Naive B cell (primary cell): ENCODE measurements around the gene PARG. TPM values are rescaled to one million over a fixed set of nuclear protein-coding genes. Genes with fewer than 3 reads are reported as not detected.
"Not testable (repeated sequence)": the region's sequence is repeated elsewhere in the genome, so short reads cannot be mapped to it uniquely, and the experiment has no call there.

ENCODE experiments used
- ATAC-seq, 2 donors: fragments of 150-1000 bp; cut with Tn5 transposase; 2 replicates each; pipeline ENCODE4 v1.10.0; 2021; ENCODE audit warnings: low read depth in 2 of 2, mild to moderate bottlenecking in 2 of 2, moderate library complexity in 2 of 2
- DNase-seq: peaks from one replicate; pipeline ENCODE4 v3.0.0; 2022
- H3K27ac Mint-ChIP-seq, 6 donors: one replicate each; pipeline ENCODE4 v1.8.0; 2020 to 2022; ENCODE audit warnings: mild to moderate bottlenecking in 6 of 6, mixed read lengths in 6 of 6, moderate library complexity in 5 of 6, inconsistent platforms in 2 of 6
- H3K27me3 Mint-ChIP-seq, 3 donors: one replicate each; pipeline ENCODE4 v1.8.0; 2021 to 2022; ENCODE audit warnings: mixed read lengths in 3 of 3, mild to moderate bottlenecking in 1 of 3
- H3K36me3 Mint-ChIP-seq, 2 donors: one replicate each; pipeline ENCODE4 v1.8.0; 2020 to 2022; ENCODE audit warnings: mixed read lengths in 2 of 2, inconsistent platforms in 1 of 2, mild to moderate bottlenecking in 1 of 2
- H3K4me1 Mint-ChIP-seq, 3 donors: one replicate each; pipeline ENCODE4 v1.8.0; 2020 to 2022; ENCODE audit warnings: mixed read lengths in 3 of 3, inconsistent platforms in 1 of 3, mild to moderate bottlenecking in 1 of 3, moderate library complexity in 1 of 3
- H3K4me3 Mint-ChIP-seq, 8 donors: one replicate each; pipeline ENCODE4 v1.8.0; 2020 to 2022; ENCODE audit warnings: mild to moderate bottlenecking in 8 of 8, mixed read lengths in 8 of 8, moderate library complexity in 8 of 8, inconsistent platforms in 2 of 8
- H3K9me3 Mint-ChIP-seq, 7 donors: one replicate each; pipeline ENCODE4 v1.8.0; 2020 to 2022; ENCODE audit warnings: mixed read lengths in 7 of 7, mild to moderate bottlenecking in 5 of 7, inconsistent platforms in 2 of 7, moderate library complexity in 1 of 7
- polyA plus RNA-seq, 6 donors: library from polyadenylated mRNA; unstranded; fragments of 300-500 nt; fragmentation: Illumina TruSeq; gene quantifications; one replicate each; pipeline ENCODE4 v1.2.3, GENCODE V29; 2021; ENCODE audit warnings: low read depth in 6 of 6

PARG gene
- 10 to 100 TPM in 3 of 6 donors, 1 to 10 TPM in 3; 4.3 to 18.9 (median 10.8) TPM for polyA plus RNA-seq

DNA sequence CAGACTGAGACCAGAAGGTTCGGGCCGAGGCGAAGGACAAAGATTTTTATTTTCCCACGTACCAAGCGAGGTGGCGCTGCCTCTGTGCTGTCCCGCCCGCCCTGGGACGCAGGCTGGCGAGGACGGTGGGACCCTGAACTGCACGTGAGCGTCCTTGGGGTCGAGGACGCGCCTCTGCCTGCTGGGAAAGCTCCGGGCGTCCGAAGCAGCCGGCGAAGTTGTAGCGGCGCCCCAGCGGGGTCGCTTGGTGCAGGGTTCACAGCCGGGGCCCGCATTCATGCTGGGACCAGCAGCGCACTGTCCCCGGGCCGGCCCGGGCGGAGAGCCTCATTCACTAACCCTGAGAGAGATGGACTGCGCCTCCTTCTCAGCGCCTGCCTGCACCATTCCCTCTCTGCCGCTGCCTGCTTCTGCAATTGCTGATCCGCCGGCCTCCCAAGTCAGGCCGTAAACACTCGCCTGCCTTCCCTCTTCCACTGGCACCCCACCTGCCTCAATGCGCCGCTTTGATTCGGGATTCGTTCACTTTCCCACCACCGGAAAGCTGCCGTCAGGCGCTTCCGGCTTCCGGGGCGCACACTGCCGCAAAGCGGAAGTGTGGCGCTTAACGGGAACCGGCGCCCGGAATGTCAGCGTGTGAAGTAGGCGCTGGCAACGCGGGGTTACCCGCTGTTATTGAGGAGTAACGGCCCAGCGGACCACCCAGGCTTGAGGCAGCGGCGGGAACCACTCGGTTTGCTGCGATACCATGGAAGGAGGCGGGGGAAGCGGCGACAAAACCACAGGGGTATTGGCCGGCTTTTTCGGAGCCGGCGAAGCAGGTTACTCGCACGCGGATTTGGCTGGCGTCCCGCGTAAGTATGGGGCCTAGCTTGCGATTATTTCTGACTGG lies at the start of gene PARG, which contains the start of gene TIMM23B:
TSS of gene PARG (minus strand) at position 581 of the 892 bp plus-strand sequence. CDS start at position 279, 302 bp downstream.
TSS of gene TIMM23B (plus strand) at position 607 of the 892 bp plus-strand sequence. CDS start at position 749, 142 bp downstream.
- H3K27me3 Mint-ChIP-seq, H3K36me3 Mint-ChIP-seq, H3K9me3 Mint-ChIP-seq: not testable (repeated sequence)
- ATAC-seq (peak; percentile 87 to 89), DNase-seq (peak; percentile 84)
- Mint-ChIP-seq H3K27ac (peak within 1 kb of the TSS; percentile 92 to 98 (median 94)), H3K4me3 (peak within 1 kb of the TSS; percentile 99 to 100 (median 100)), H3K4me1 (peaks cover 23 to 37% (median 31%) of the 10 kb centered on the region in 3 donors)

DNA sequence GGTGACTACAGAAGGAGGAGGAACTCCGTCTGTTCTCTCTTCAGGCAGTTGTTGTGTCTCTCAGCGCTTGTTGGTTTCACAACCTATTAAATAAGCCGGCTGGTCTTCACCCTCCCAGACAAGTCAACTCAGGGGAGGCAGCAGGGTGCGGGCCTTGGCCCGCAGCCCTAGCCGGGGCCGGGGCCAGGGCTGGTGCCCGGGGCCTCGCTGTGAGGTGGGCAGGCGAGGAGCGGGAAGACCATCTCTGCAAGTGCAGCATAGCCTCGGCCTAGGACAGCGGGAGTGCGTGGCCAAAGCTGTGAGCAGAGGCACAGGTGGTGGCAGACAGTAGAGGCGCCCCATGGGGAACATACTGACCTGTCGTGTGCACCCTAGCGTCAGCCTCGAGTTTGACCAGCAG lies 46.5 kb upstream of the PARG start, which contains the start of gene AGAP6:
TSS of gene AGAP6 (plus strand) at position 31 of the 400 bp plus-strand sequence. CDS start at position 341, 310 bp downstream.
- ATAC-seq, H3K27me3 Mint-ChIP-seq, H3K36me3 Mint-ChIP-seq, H3K4me3 Mint-ChIP-seq, DNase-seq, H3K4me1 Mint-ChIP-seq, H3K9me3 Mint-ChIP-seq: not testable (repeated sequence)
- peak within 1 kb of the TSS in 1 of 6 donors; percentile 54 for H3K27ac Mint-ChIP-seq

DNA sequence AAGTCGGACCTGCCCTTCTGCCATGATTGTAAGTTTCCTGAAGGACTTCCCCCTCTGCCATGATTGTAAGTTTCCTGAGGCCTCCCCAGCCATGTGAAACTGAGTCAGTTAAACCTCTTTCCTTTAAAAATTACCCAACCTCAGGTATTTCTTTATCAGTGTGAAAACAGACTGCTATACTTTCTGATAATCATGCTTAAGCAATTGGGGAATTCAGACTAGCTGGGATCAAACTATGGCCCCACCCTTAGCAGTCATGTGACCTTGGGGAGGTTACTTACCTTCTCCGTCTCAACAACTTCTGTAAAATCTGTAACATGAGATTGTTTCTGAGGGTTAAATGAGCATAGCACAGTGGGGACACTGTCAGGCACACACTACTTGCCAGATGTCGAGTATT lies 45.4 kb upstream of the PARG start:
- not testable (repeated sequence) for DNase-seq, H3K4me3 Mint-ChIP-seq, H3K9me3 Mint-ChIP-seq

DNA sequence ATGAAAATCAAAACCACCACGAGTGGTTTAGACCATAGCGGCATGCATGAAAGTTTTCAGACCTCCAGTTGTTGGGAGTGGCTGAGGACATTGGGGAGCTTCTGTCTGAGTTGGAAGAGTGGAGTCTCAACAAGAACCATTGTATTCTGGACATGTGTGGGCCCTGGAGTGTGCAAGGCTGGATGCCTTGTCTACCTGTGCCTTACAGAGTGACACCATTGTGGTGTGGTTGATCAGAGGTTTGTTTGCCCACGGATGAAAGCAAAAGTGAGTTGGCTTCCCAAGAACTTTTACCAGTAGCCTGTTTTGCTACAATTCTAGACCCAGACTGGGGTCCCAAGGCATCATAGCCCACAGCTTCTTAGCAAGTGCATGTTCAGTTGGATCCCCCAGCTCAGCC lies 35.9 kb upstream of the PARG start:
- H3K9me3 Mint-ChIP-seq, H3K4me1 Mint-ChIP-seq, ATAC-seq, H3K27ac Mint-ChIP-seq, H3K27me3 Mint-ChIP-seq, H3K4me3 Mint-ChIP-seq, H3K36me3 Mint-ChIP-seq, DNase-seq: not testable (repeated sequence)

More for the DNA sequence above, 45.4 kb upstream of the PARG start:
- ATAC-seq, H3K36me3 Mint-ChIP-seq, H3K27me3 Mint-ChIP-seq, H3K4me1 Mint-ChIP-seq: not testable (repeated sequence)
- peak overlapping the region in 2 of 6 donors; percentile 48 to 54 for H3K27ac Mint-ChIP-seq

DNA sequence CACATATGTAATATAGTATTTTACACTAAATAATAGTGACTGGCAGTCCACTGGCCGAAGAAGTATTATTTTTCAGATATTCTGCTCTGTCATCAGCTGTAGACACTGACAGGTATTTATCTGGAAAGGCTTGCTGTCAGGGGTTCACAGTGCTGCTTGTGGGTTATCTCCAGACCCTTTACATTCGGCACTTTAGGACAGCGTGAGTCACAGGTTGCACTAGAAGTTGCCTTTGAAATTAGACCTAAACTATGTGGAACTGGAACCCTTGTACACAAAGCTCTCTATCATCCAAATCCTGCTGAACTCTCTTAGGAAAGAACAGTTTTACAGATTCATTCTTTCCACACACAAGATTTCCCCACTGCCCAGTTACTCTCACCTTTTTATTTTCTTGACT lies 30.3 kb upstream of the PARG start:
- not testable (repeated sequence) for H3K36me3 Mint-ChIP-seq, H3K4me3 Mint-ChIP-seq, H3K4me1 Mint-ChIP-seq, H3K27ac Mint-ChIP-seq, H3K27me3 Mint-ChIP-seq, ATAC-seq, H3K9me3 Mint-ChIP-seq, DNase-seq

DNA sequence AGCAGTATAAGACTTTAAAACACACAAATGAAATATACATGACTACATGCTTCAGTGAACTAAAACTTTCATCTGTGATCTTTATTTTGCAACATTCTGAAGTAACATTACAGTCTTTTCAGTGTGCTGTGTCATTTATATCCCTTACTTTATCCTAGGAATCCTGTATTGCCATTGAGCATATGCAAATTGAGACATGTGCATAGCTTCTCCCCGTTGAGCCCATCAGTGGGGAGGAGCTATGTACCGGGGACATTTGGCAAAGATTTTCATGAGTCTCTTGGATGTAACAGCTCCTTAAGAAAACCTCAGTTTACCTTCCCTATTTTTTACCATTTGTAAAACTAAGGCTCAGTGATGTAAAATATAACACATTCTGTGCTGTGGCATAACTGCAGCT lies 29.6 kb upstream of the PARG start:
- H3K9me3 Mint-ChIP-seq = not testable (repeated sequence)

DNA sequence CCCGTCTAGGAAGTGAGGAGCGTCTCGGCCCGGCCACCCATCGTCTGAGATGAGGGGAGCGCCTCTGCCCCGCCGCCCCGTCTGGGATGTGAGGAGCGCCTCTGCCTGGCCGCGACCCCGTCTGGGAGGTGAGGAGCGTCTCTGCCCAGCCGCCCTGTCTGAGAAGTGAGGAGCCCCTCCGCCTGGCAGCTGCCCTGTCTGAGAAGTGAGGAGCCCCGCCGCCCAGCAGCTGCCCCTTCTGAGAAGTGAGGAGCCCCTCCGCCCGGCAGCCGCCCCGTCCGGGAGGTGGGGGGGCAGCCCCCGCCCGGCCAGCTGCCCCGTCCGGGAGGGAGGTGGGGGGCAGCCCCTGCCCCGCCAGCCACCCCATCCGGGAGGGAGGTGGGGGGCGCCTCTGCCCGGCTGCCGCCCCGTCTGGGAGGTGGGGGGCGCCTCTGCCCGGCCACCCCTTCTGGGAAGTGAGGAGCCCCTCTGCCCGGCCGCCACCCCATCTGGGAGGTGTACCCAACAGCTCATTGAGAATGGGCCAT lies 28.6 kb upstream of the PARG start:
- not testable (repeated sequence) for DNase-seq, H3K27ac Mint-ChIP-seq, H3K9me3 Mint-ChIP-seq, H3K36me3 Mint-ChIP-seq, H3K4me3 Mint-ChIP-seq, H3K4me1 Mint-ChIP-seq, ATAC-seq, H3K27me3 Mint-ChIP-seq

More for the DNA sequence above, 29.6 kb upstream of the PARG start:
- H3K27me3 Mint-ChIP-seq, H3K4me3 Mint-ChIP-seq, DNase-seq, ATAC-seq, H3K4me1 Mint-ChIP-seq, H3K27ac Mint-ChIP-seq, H3K36me3 Mint-ChIP-seq: not testable (repeated sequence)

DNA sequence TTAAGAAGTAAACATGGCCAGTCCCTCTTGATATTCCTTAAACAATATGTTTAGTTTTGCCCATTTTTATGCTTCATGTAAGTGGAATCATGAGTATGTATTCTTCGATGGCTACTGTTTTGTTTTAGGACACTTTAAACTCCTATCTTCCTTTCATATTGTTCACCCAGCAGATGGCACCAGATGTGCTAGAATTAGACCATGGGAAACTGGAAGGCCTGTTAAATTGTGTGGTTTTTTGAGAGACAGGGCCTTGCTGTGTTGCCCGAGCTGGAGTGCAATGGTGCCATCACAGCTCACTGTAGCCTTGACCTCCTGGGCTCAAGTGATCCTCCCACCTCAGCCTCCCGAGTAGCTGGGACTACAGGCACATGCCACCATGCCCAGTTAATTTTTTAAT lies 11.3 kb upstream of the PARG start:
- H3K9me3 Mint-ChIP-seq = not testable (repeated sequence)

DNA sequence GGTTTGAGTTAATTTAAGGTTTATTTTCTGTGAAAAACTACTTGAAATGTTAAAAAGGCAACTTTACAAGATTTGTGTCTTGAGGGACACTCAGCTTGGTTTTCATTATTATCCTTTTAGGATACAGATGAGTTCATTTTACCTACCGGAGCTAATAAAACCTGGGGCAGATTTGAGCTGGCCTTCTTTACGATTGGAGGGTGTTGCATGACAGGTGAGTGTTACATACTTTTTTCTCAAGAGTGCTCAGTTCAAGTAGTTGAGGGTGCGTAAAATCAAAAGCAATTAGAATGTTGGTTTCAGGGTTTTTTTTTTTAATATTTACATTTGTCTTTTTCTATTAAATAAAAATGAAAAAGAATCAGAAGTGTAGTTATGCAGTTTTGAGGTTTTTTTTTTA lies 10.2 kb upstream of the PARG start:
- not testable (repeated sequence) for ATAC-seq, H3K27me3 Mint-ChIP-seq, H3K36me3 Mint-ChIP-seq, H3K27ac Mint-ChIP-seq, DNase-seq, H3K4me3 Mint-ChIP-seq, H3K9me3 Mint-ChIP-seq, H3K4me1 Mint-ChIP-seq

More for the DNA sequence above, 11.3 kb upstream of the PARG start:
- not testable (repeated sequence) for H3K4me3 Mint-ChIP-seq, DNase-seq, ATAC-seq, H3K27me3 Mint-ChIP-seq, H3K27ac Mint-ChIP-seq, H3K4me1 Mint-ChIP-seq, H3K36me3 Mint-ChIP-seq

DNA sequence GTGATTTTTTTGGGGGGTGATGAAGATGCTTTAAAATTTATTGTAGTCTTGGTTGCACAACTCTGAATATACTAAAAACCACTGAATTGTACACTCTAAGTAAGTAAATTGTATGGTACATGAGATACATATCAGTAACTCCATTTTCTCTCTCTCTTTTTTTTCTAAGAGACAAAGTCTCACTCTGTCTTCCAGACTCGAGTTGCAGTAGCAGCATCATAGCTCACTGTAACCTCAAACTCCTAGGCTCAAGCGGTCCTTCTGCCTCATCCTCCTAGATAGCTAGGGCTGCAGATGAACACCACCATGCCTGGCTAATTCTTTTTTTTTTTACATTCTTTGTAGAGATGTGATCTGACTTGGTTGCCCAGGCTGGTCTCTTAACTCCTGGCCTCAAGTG lies 6.9 kb upstream of the PARG start:
- not testable (repeated sequence) for H3K9me3 Mint-ChIP-seq, H3K36me3 Mint-ChIP-seq, H3K27me3 Mint-ChIP-seq, H3K4me1 Mint-ChIP-seq, H3K4me3 Mint-ChIP-seq, ATAC-seq, DNase-seq, H3K27ac Mint-ChIP-seq

DNA sequence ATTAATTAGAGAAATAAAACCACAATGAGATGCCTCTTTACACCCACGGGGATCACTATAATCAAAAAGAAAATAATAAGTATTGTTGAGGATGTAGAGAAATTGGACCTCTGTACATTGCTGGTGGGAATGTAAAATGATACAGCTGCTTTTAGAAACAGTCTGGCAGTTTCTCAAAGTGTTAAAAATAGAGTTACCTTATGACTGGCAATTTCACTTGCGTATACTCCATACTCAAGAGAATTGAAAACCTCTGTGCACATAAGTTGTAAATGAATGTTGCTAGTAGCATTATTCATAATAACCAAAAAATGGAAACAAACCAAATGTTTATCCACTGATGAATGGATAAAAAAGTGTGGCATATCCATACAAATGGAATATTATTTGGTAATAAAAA lies 6.3 kb upstream of the PARG start:
- not testable (repeated sequence) for H3K27ac Mint-ChIP-seq, H3K4me3 Mint-ChIP-seq, H3K4me1 Mint-ChIP-seq, H3K9me3 Mint-ChIP-seq, ATAC-seq, H3K27me3 Mint-ChIP-seq, H3K36me3 Mint-ChIP-seq, DNase-seq

DNA sequence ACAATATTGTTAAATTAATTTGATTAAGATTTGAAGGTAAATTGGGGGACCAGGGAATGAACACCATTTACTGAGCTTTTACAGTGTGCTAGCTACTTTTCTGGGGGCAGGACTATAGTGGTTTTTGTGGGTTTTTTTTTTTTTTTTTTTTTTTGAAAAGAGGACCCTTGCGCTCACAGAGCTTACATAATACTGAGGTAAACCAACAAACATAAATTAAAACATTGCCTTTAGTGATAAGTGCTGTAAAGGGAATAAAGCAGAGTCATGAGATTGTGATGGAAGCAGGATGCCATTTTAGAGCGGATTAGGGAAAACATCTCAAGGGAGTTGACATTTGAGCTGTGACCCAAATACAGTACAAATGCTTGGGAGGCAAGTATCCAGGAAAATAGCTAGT lies 1.8 kb upstream of the PARG start:
- H3K9me3 Mint-ChIP-seq, H3K36me3 Mint-ChIP-seq, H3K27ac Mint-ChIP-seq, ATAC-seq, DNase-seq, H3K27me3 Mint-ChIP-seq: not testable (repeated sequence)
- H3K4me1 Mint-ChIP-seq = peaks cover 20 to 34% (median 31%) of the 10 kb centered on the region in 3 donors
- H3K4me3 Mint-ChIP-seq = peak overlapping the region in 3 of 8 donors; percentile 55 to 100 (median 100)

DNA sequence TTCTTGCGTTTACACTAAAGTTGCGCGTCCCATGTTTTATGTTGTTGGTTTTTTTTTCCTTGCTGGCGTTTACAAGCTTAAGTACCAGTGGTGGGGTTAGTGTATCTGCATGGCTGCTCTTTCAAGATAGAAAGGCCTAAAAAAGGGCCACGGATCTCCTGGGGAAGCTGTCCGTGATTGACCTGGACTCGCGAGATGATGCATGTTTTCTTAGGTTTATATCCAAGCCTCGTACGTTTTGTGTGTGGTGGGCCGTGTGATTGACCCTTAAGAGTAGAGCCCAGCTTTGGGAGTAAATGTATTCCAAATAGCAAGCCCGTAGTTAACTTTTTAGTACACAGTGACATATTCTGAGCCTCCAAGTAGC lies 495 bp upstream of the PARG start:
- ATAC-seq = peak; percentile 3 to 6
- not testable (repeated sequence) for H3K9me3 Mint-ChIP-seq, H3K27me3 Mint-ChIP-seq, DNase-seq, H3K36me3 Mint-ChIP-seq
- peak overlapping the region; percentile 92 to 98 (median 94) for H3K27ac Mint-ChIP-seq
- peak overlapping the region; percentile 99 to 100 (median 100) for H3K4me3 Mint-ChIP-seq
- peaks cover 23 to 34% (median 31%) of the 10 kb centered on the region in 3 donors for H3K4me1 Mint-ChIP-seq
